Endothelial cell of umbilical vein (primary cell): ENCODE data around the gene SSX2IP. TPM values are rescaled to one million over a fixed set of nuclear protein-coding genes. Genes with fewer than 3 reads are reported as not detected.

Source experiments
- BruUV-seq: library from RNA; stranded (reverse); fragments of 400-500 nt; replicated peaks from 2 replicates; lab custom pipeline; 2021; lab: Mats Ljungman, UMichigan
- CTCF ChIA-PET: fragments of 300-600, 350-600 bp; sonication (Branson Sonifier 250); formaldehyde crosslinking; loops from one replicate; lab custom pipeline; 2021; ENCODE audit warnings: antibody characterized with exemption, inconsistent platforms; lab: Charles Lee
- POLR2A ChIA-PET: fragments of 300-600, 350-600 bp; sonication (Branson Sonifier 250); formaldehyde crosslinking; loops from one replicate; lab custom pipeline; 2021; ENCODE audit warnings: antibody characterized with exemption, inconsistent platforms; lab: Charles Lee
- DNase-seq: peaks from one replicate; pipeline ENCODE4 v3.0.0-alpha.2; 2011; ENCODE audit warnings: low read depth, low spot score
- FAIRE-seq: peaks from 2 replicates; lab custom pipeline; 2011; peaks lifted over from hg19 to GRCh38; lab: Jason Lieb, UNC
- H2AFZ ChIP-seq: 2 replicates; pipeline ENCODE4 v1.6.0; 2012; ENCODE audit warnings: low read depth, low read length, control low read depth, inconsistent platforms
- H3K27ac ChIP-seq: 2 replicates; pipeline ENCODE4 v1.5.1; 2011; ENCODE audit warnings: low read depth, mild to moderate bottlenecking, control low read depth, low read length, moderate library complexity; ENCODE audit not compliant: insufficient read depth
- H3K27me3 ChIP-seq, 2 experiments: 2 replicates each; pipeline versions ENCODE4 v1.6.0 to v1.6.1; 2011; ENCODE audit warnings: low read length in 2 of 2, mixed read lengths in 1 of 2; ENCODE audit not compliant: control insufficient read depth in 2 of 2, insufficient read depth in 2 of 2
- H3K36me3 ChIP-seq, 2 experiments: 2 replicates in 1 of 2; 3 replicates in 1 of 2; pipeline ENCODE4 v1.5.1; 2011; ENCODE audit warnings: low read length in 2 of 2, mild to moderate bottlenecking in 1 of 2, moderate library complexity in 1 of 2; ENCODE audit not compliant: control insufficient read depth in 2 of 2, insufficient read depth in 2 of 2; ENCODE audit errors: extremely low read depth in 1 of 2
- H3K4me1 ChIP-seq: 3 replicates; pipeline ENCODE4 v1.5.1; 2011; ENCODE audit warnings: mild to moderate bottlenecking, low read length; ENCODE audit not compliant: control insufficient read depth, insufficient read depth; ENCODE audit errors: extremely low read depth
- H3K4me2 ChIP-seq: 2 replicates; pipeline ENCODE4 v1.6.1; 2011; ENCODE audit warnings: low read length, control low read depth, mixed read lengths; ENCODE audit not compliant: insufficient read depth
- H3K4me3 ChIP-seq, 3 experiments: fragments of 200-600 bp in 1 of 3; sonication (generic), shearing (Covaris generic) in 1 of 3; replicated peaks in 1 of 3; 2 replicates each; pipeline ENCODE4 v1.5.1; 2011 to 2016; ENCODE audit warnings: control low read depth in 3 of 3, low read length in 3 of 3, mild to moderate bottlenecking in 2 of 3, inconsistent platforms in 1 of 3, low read depth in 1 of 3, moderate library complexity in 1 of 3; ENCODE audit not compliant: insufficient read depth in 1 of 3
- H3K79me2 ChIP-seq: 2 replicates; pipeline ENCODE4 v1.6.0; 2012; ENCODE audit warnings: low read length, inconsistent platforms; ENCODE audit not compliant: control insufficient read depth, insufficient read depth
- H3K9ac ChIP-seq: replicated peaks from 2 replicates; pipeline ENCODE3; 2011; ENCODE audit warnings: low read length, control low read depth; ENCODE audit not compliant: insufficient read depth; ENCODE audit errors: extremely low read depth
- H3K9me1 ChIP-seq: replicated peaks from 3 replicates; pipeline ENCODE4 v1.6.0; 2011; ENCODE audit warnings: mild to moderate bottlenecking, low read length; ENCODE audit not compliant: control insufficient read depth, insufficient read depth; ENCODE audit errors: extremely low read depth
- H3K9me3 ChIP-seq: replicated peaks from 2 replicates; pipeline ENCODE4 v1.5.1; 2012; ENCODE audit warnings: low read length, inconsistent platforms; ENCODE audit not compliant: control insufficient read depth, insufficient read depth
- H4K20me1 ChIP-seq: replicated peaks from 2 replicates; pipeline ENCODE3; 2011; ENCODE audit warnings: mild to moderate bottlenecking, low read length; ENCODE audit not compliant: control insufficient read depth, insufficient read depth; ENCODE audit errors: extremely low read depth
- EZH2 ChIP-seq: IDR thresholded peaks from 2 replicates; pipeline ENCODE4 v1.6.1; 2012; ENCODE audit warnings: borderline replicate concordance, low read depth, mild to moderate bottlenecking, moderate library complexity, low read length, inconsistent platforms; ENCODE audit not compliant: severe bottlenecking
- FOS ChIP-seq: IDR thresholded peaks from 2 replicates; pipeline ENCODE4 v1.6.1; 2011; ENCODE audit warnings: mild to moderate bottlenecking, low read length, moderate library complexity, borderline replicate concordance; ENCODE audit not compliant: insufficient read depth
- GATA2 ChIP-seq: IDR thresholded peaks from 2 replicates; pipeline ENCODE4 v1.7.0; 2011; ENCODE audit warnings: low read depth, mild to moderate bottlenecking, moderate library complexity, mixed read lengths, low read length; ENCODE audit not compliant: insufficient read length, insufficient read depth
- JUN ChIP-seq: IDR thresholded peaks from 2 replicates; pipeline ENCODE4 v1.6.1; 2011; ENCODE audit warnings: borderline replicate concordance, low read depth; ENCODE audit not compliant: insufficient read length, insufficient read depth
- MYC ChIP-seq: IDR thresholded peaks from one replicate; pipeline ENCODE4 v1.6.1; 2011; ENCODE audit warnings: mild to moderate bottlenecking, low read depth, low read length
- POLR2A ChIP-seq: IDR thresholded peaks from 2 replicates; pipeline ENCODE4 v1.6.1; 2012; ENCODE audit warnings: low read depth, mild to moderate bottlenecking, control low read depth, low read length
- POLR2AphosphoS5 ChIP-seq: IDR thresholded peaks from 2 replicates; pipeline ENCODE4 v1.6.1; 2012; ENCODE audit warnings: low read depth, mild to moderate bottlenecking, control low read depth, low read length, moderate library complexity; ENCODE audit not compliant: insufficient read depth
- dilution Hi-C: fragments of 300-500 bp; cut with MboI; formaldehyde crosslinking; loops from one replicate; pipeline ENCODE4 v1.15.0; 2019; ENCODE audit warnings: low sequenced_read_pairs; ENCODE audit not compliant: extremely low pct_ligation_motif_present
- intact Hi-C: fragments of 100-400 bp; cut with micrococcal nuclease; formaldehyde crosslinking; loops from one replicate; pipeline ENCODE4 v1.10.0; 2022
- polyA plus RNA-seq, 4 experiments: library from polyadenylated mRNA; depleted of rRNA in 3 of 4; stranded (reverse) in 3 of 4; unstranded in 1 of 4; fragments of >200 nt; gene quantifications; 2 replicates each; pipeline versions ENCODE4 v1.2.1 to v1.2.3, GENCODE V29; 2011 to 2012; ENCODE audit warnings: missing spikeins in 1 of 4
- total RNA-seq: library from RNA; stranded (reverse); gene quantifications from 2 replicates; pipeline ENCODE4 v1.2.3, GENCODE V29; 2021
- TF ChIP-seq, protein P1 (sequence below), 2 donors: IDR thresholded peaks; 1 replicate in 1 of 2; 2 replicates in 1 of 2; pipeline ENCODE4 v1.5.1; 2011; ENCODE audit warnings: low read length in 2 of 2, mild to moderate bottlenecking in 2 of 2, moderate library complexity in 2 of 2, control low read depth in 1 of 2, inconsistent platforms in 1 of 2, low read depth in 1 of 2; ENCODE audit not compliant: insufficient read depth in 1 of 2; ENCODE audit errors: extremely low read depth in 1 of 2
- TF ChIP-seq, protein P2 (sequence below): IDR thresholded peaks from 2 replicates; pipeline ENCODE4 v1.6.1; 2011; ENCODE audit not compliant: insufficient read depth, insufficient read length

The SSX2IP gene
- total and polyA plus RNA-seq, 2 donors (not counting 3 experiments of a cell fraction or from before 2014, with no cell fraction given): 0.77 to 8.4 TPM

DNA sequence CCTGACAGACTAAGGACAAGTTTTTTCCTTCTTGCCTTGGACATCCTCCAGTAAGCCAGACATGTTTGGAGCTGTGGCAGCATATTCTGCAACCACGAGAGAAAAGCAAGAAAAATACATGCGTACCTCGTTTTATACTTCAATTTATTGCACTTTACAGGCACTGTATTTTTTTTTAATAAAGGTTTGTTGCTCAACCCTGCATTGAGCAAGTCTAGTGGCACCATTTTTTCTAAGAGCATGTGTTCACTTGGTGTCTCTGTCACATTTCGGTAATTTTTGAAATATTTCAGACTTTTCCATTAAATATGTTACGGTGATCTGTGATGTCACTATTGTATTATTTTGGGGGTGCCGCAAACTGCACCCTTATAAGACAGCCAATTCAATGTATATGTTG, 2.1 kb upstream of the SSX2IP start:
- H3K79me2 ChIP-seq: no peaks in the 10 kb centered on the region
- dilution Hi-C loops (no loop called here), intact Hi-C loops (no loop called here)
- H3K27me3 ChIP-seq: no peaks in the 10 kb centered on the region
- no peaks in the 10 kb centered on the region for H3K9me1 ChIP-seq
- H3K4me2 ChIP-seq: no peak overlapping the region
- no peak for DNase-seq
- BruUV-seq: no TSS peak
- no peak overlapping the region for H3K4me3 ChIP-seq
- no peak overlapping the region for H3K9ac ChIP-seq
- ChIA-PET CTCF (interaction anchor here (1.1 kb wide), 1 partner anchor 10 kb away, joined by 3 read pairs; no protein-coding TSS in a partner anchor), POLR2A (no interaction called here)
- H3K9me3 ChIP-seq: no peaks in the 10 kb centered on the region
- no peak overlapping the region for H2AFZ ChIP-seq
- peaks cover 9% of the 10 kb centered on the region for H3K4me1 ChIP-seq
- no peak for FAIRE-seq
- H3K36me3 ChIP-seq: no peaks in the 10 kb centered on the region
- no peaks in the 10 kb centered on the region for H4K20me1 ChIP-seq
- TF ChIP-seq, protein P1, sequence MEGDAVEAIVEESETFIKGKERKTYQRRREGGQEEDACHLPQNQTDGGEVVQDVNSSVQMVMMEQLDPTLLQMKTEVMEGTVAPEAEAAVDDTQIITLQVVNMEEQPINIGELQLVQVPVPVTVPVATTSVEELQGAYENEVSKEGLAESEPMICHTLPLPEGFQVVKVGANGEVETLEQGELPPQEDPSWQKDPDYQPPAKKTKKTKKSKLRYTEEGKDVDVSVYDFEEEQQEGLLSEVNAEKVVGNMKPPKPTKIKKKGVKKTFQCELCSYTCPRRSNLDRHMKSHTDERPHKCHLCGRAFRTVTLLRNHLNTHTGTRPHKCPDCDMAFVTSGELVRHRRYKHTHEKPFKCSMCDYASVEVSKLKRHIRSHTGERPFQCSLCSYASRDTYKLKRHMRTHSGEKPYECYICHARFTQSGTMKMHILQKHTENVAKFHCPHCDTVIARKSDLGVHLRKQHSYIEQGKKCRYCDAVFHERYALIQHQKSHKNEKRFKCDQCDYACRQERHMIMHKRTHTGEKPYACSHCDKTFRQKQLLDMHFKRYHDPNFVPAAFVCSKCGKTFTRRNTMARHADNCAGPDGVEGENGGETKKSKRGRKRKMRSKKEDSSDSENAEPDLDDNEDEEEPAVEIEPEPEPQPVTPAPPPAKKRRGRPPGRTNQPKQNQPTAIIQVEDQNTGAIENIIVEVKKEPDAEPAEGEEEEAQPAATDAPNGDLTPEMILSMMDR (IDR thresholded peaks at IDR 0.05; ENCODE audit: extremely low read depth in 1 of 2, insufficient read depth in 1 of 2, low read depth in 1 of 2, low read length in 2 of 2): no peak
- TF ChIP-seq, protein P2, sequence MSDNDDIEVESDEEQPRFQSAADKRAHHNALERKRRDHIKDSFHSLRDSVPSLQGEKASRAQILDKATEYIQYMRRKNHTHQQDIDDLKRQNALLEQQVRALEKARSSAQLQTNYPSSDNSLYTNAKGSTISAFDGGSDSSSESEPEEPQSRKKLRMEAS: no peak
- no peak for TF ChIP-seq FOS
- no peak for TF ChIP-seq EZH2
- no peak for TF ChIP-seq GATA2
- TF ChIP-seq POLR2AphosphoS5: no peak
- TF ChIP-seq JUN: no peak
- TF ChIP-seq MYC: no peak
- no peak for TF ChIP-seq POLR2A
- H3K27ac ChIP-seq: no peak overlapping the region
